Ramos (cell line): ENCODE measurements around the gene SAP25.
"Not testable (repeated sequence)": the region's sequence is repeated elsewhere in the genome, so short reads cannot be mapped to it uniquely, and the experiment has no call there.

Experiments used
- in situ Hi-C: fragments of 300-500 bp; cut with MboI; formaldehyde crosslinking; loops from one replicate; pipeline ENCODE4 v1.14.3; 2022; ENCODE audit warnings: low sequenced_read_pairs; ENCODE audit not compliant: unreplicated experiment

Gene SAP25

DNA sequence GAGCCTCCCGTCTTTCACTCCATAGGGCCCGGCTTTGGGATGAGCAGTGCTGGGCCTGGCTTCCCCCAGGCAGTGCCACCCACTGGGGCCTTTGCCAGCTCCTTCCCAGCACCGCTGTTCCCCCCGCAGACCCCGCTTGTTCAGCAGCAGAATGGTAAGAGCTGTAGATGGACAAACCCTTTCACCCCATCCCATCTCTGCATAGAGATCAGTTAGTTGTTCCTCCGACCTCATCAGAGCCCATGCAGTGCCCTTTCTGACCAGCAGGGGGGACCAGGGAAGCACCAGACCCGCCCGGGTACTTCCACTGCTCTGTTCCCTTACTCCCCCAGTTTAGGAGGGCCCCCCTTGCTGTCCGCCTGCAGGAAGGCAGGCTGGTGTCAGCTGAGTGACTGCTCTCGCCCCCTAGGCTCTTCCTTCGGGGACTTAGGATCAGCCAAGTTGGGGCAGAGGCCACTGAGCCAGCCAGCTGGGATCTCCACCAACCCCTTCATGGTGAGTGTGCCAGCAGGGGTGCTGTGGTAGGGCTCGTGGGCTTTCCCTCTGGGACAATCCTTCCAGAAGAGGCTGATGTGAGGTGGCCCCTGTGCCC is 9.8 kb downstream of the SAP25 start:
- in situ Hi-C loops = loop anchor here (5.0 kb wide), 1 partner anchor 97 kb away; no protein-coding TSS in a partner anchor

DNA sequence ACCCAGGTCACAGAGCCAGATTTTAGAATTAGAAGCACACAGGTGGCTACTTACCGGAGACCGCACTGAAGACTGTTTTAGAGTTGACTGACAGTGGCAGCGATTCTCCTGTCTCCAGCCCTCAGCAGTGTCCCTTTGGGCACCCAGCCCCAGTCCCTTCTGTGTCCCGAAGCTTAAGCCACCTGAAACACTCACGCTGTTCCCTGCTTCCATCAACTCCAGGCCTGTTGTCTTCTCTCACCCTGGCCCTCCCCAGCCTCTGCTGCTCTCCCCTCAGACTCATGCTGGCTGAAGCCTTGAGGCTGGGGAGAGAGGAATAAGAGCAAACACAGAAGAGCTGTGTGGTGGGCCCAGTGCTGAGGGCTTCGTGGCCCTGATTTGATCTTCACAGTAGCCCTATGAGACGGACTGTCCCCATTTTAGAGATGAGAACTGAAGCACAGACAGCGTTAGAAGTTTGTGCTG is 10.6 kb downstream of the SAP25 start:
- in situ Hi-C loops = loop anchor here (5.0 kb wide), 1 partner anchor 96 kb away; no protein-coding TSS in a partner anchor

DNA sequence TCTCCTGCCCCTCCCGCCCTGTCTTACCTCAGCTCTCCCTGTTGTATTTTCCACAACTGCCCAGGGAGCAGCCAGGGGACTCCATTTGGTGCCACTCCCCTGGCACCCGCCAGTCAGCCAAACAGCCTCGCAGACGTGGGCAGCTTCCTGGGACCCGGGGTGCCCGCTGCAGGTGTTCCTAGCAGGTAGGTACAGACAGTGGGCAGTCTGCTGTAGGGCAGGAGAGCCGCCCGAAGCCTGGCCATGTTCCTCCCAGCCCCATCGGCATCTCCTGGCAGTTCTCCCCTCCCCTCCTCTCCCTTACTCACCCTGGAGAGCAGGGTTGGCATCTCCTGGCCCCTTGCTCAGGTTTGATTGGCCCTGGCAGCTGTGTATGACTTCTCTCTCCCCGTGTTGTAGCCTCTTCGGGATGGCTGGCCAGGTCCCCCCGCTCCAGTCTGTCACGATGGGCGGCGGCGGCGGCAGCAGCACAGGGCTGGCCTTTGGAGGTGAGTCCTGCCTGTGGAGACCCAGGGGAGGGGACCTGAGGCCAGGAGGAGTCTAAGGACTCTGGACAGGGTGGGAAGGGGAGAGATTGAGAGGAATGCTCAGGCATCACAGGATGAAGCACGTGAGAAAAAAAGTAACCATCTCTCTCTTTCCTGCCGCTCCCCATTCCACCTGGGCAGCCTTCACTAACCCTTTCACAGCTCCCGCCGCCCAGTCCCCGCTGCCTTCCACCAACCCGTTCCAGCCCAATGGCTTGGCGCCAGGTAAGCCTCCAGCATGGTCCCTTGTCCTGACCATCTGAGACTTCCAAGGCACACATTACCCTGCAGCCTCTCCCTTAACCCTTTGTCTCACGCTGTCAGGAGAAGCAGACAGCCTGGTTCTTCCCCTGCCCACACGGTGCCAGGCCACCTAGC is 11.3 kb downstream of the SAP25 start:
- in situ Hi-C loops = loop anchor here (5.0 kb wide), 1 partner anchor 95 kb away; no protein-coding TSS in a partner anchor

DNA sequence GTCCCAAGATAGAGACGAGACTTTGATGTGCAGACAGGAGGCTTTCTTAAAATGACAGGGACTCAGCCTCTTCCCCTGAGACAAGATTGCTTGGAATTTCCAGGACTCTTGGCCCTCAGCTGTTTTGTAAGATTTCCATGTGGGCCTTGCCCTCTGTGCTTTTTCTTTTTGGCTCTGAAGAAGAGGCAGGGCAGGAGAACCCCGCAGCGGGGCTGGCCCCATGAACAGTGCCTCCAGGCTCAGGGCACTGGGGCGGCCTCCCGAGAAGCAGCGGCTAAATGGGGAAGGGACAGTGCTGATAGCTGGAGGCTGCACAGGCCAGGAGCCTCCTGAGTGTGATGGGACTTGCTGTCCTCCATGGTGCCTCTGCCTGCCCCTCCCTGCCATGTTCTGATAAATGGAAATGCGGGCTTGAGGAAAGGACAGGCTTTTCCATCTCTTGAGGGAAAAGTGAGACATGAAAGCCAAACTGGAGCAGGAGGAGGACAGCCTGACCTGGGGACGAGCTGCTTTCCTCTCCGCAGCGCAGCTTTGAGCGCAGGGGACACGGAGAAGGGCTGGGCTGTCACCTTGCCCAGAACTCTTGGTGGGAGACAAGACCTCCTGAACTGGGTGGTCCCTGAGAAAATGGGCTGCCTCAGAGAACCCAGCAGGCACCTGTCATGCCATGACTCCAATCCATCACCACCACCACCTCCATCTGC is 12.1 kb downstream of the SAP25 start:
- in situ Hi-C loops = loop anchor here (5.0 kb wide), 1 partner anchor 94 kb away; no protein-coding TSS in a partner anchor

DNA sequence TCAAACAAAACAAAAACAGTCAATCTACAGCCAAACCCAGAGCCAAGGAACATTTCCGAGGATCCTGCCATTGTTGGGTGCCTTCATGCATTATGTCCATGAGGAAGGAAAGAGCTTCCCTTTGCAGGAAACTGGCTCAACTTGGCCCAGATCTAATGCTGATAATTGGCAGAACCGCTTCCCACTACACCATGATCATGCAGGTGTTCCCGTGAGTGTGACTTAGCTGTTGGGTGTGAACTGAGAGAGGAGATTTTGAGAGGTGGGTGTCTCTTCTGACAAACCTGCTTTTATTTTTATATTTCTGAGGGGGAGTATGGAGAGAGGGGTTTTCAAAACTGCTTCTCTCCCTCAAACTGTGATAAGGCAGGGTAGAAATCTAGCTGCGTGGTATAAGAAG is 14.6 kb downstream of the SAP25 start:
- in situ Hi-C loops = no loop called here

DNA sequence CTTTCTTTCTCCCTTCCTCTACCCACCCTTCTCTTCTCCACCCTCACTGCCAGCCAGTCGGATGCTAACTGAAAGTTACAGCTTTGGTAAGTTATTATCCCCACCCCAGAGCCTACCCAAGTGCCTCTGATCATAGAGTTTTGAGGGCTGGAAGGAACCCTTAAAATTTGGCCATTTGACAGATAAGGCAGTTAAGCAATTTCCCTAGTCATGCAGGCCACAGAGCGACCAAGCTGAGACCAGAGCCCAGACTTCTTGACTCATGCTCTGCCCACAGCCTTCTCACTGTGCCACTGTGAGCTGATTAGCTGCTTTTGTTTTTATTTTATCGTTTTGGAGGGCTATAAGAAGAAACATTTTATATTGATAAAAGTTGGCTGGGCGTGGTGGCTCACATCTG is 17.2 kb downstream of the SAP25 start:
- in situ Hi-C loops = no loop called here

- in situ Hi-C loops = no loop called here
Observed at GRCh38 chr7:100555701-100556100, 18.0 kb downstream of the SAP25 start.

- in situ Hi-C loops = no loop called here
Observed at GRCh38 chr7:100553032-100553431, 20.7 kb downstream of the SAP25 start.

DNA sequence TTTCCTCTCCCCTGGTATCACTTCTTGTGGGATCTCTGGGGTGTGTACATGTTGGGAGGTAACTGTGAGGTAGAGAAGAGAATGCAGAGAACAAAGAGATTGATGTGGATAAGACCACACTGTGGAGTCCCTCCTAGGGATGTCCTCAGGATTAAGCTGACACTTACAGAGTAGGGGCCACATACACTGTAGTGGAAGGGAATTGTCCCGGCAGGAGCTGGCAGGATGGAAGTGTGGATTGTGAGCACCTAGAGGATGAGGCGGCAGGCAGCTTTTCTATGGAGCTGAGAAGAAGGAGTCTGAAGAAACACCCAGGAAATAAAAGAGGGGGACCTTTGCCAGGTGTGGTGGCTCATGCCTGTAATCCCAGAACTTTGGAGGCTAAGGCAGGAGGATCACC is 21.2 kb downstream of the SAP25 start:
- in situ Hi-C loops = no loop called here

DNA sequence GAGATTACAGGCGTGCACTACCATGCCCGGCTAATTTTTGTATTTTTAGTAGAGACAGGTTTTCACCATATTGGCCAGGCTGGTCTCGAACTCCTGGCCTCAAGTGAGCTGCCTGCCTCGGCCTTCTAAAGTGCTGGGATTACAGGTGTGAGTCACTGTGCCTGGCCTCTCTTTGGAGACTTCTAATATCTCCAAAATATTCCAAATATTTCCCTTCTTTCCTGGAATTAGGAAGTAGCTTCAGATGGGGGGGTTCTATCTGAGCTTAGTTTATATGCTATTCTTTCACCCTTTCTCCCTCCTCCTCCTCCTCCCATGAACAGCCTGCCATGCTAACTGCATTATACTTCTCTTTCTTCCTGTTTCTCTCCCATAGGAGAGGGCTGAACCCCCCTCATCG is 25.3 kb downstream of the SAP25 start:
- in situ Hi-C loops = not testable (repeated sequence)

- in situ Hi-C loops = no loop called here
Observed at GRCh38 chr7:100547872-100548271, 25.8 kb downstream of the SAP25 start.

GRCh38 chr7:100546926-100547800 is 26.5 kb downstream of the SAP25 start:
- in situ Hi-C loops = no loop called here

GRCh38 chr7:100546129-100546925 is 27.4 kb downstream of the SAP25 start:
- in situ Hi-C loops = no loop called here

- in situ Hi-C loops = no loop called here
Observed at GRCh38 chr7:100545360-100546128, 28.2 kb downstream of the SAP25 start.

GRCh38 chr7:100544967-100545359 is 28.7 kb downstream of the SAP25 start:
- in situ Hi-C loops = no loop called here

GRCh38 chr7:100544386-100544785 is 29.3 kb downstream of the SAP25 start:
- in situ Hi-C loops = no loop called here

DNA sequence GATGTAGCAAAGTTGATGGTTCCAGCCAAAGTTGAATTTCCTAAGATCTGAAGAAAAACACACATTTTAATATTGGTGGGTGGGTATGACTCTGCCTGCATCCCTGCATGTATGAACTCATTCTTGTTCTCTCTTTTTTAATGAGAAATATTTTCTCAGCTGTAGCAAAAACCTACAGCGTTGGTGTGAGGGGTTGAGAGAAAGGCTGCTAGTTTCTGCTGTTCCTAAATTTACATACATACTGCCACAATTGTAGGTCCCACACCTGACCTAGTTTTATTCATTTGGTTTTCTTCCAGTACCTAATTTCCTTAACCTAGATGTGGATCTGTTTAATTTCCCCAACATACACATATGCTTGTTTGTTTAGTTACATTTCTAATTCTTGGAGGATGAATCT is 30.1 kb downstream of the SAP25 start:
- in situ Hi-C loops = no loop called here

DNA sequence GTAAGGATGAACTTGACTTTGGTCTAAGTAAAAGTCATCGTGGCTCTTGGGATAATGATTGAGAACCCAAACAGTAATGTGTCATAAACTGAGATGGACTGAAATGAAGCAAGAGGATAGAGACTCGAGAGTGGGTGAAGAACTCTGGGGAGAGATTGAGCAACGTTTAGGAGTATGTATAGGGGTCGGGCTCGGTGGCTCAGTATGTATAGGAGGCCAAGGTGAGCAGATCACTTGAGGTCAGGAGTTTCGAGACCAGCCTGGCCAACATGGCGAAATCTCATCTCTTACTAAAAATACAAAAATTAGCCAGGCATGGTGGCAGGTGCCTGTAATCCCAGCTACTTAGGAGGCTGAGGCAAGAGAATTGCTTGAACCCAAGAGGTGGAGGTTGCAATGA is 32.4 kb downstream of the SAP25 start:
- in situ Hi-C loops = not testable (repeated sequence)
